ENCODE measurements around the gene APLNR.

The APLNR gene

DNA sequence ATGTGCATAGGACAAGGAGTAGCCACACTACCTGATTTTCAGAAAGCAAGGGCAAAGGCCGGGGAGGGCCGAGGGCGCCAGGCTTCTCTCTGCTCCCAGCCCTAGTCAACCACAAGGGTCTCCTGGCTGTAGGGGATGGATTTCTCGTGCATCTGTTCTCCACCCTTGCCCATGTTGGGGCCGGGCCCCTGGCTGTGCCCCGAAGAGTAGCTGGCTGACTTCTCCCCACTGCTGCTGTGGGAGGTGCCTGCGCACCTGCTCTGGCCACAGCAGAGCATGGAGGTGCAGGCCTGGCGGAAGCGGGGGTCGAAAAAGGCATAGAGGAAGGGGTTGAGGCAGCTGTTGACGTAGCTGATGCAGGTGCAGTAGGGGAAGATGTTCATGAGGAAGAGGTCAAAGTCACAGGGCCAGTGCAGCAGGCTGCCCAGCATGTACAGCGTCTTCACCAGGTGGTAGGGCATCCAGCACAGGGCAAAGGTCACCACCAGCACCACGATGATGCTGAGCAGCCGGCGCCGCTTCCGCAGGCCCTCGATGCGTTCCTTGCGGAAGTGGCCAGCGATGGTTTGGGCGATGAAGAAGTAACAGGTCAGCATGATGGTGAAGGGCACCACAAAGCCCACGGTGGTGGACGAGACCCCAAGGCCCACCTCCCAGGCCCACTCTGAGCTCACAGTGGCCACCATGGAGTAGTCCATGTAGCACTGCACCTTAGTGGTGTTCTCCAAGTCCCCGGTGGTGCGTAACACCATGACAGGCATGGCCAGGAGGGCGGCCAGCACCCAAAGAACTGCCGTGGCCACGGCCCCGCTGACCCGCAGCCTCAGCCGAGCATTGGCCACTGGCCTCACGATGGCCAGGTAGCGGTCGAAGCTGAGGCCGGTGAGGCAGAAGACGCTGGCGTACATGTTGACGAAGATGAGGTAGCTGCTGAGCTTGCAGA lies 1.0 kb downstream of the APLNR start:
- Mint-ChIP-seq H3K27ac (no peak overlapping the region), H3K4me1 (no peaks in the 10 kb centered on the region), H3K9me3 (no peaks in the 10 kb centered on the region), H3K36me3 (no peaks in the 10 kb centered on the region), H3K4me3 (no peak overlapping the region), H3K27me3 (peaks cover 47% of the 10 kb centered on the region)

GRCh38 chr11:57233702-57234101 lies 3.3 kb downstream of the APLNR start:
- H3K4me3 Mint-ChIP-seq, result no peak overlapping the region
- H3K36me3 Mint-ChIP-seq, result no peaks in the 10 kb centered on the region
- no peaks in the 10 kb centered on the region for H3K9me3 Mint-ChIP-seq
- H3K27me3 Mint-ChIP-seq, result peaks cover 56% of the 10 kb centered on the region
- H3K4me1 Mint-ChIP-seq, result no peaks in the 10 kb centered on the region
- no peak overlapping the region for H3K27ac Mint-ChIP-seq

- peaks cover 48% of the 10 kb centered on the region for H3K27me3 Mint-ChIP-seq
- no peaks in the 10 kb centered on the region for H3K9me3 Mint-ChIP-seq
- no peaks in the 10 kb centered on the region for H3K36me3 Mint-ChIP-seq
- no peak overlapping the region for H3K4me3 Mint-ChIP-seq
- no peaks in the 10 kb centered on the region for H3K4me1 Mint-ChIP-seq
- H3K27ac Mint-ChIP-seq, result no peak overlapping the region
Observed at GRCh38 chr11:57231539-57232253, 5.4 kb downstream of the APLNR start.

DNA sequence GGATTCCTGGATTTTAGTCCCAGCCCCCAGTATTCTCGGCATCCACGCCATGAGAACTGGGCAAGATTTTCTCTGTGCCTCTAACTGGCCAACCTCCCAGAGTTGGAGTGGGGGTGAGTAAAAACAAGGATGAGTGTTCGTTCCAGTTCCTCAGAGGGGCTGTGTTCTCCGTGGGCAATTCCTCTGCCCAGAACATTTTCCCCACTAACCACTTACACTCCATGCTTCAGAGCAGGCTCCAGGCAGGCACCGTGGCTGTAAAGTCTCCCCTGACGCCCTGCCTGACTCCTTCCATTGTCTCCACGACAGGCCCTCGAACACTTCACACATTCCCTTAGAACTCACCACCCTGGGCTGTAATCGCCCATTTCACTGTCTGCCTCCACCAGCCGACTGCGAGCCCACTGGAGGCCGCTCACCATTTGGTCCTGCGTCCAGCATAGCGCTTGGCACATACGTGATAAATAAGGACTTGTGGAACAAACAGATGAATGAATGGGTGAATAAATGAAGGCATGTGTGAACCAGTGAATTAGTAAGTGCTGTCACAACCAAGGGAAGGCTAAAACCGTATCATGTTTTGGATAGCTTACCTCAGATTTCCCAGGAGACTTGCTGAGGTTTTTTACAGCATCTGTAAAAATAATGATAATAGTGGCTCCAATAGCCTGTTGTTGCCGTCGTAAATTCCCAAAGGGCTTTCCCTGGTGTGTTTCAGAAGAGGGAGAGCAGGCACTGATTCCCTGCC lies 6.1 kb downstream of the APLNR start:
- Mint-ChIP-seq H3K27me3 (peaks cover 45% of the 10 kb centered on the region), H3K36me3 (no peaks in the 10 kb centered on the region), H3K27ac (no peak overlapping the region), H3K4me1 (no peaks in the 10 kb centered on the region), H3K4me3 (no peak overlapping the region), H3K9me3 (no peaks in the 10 kb centered on the region)

DNA sequence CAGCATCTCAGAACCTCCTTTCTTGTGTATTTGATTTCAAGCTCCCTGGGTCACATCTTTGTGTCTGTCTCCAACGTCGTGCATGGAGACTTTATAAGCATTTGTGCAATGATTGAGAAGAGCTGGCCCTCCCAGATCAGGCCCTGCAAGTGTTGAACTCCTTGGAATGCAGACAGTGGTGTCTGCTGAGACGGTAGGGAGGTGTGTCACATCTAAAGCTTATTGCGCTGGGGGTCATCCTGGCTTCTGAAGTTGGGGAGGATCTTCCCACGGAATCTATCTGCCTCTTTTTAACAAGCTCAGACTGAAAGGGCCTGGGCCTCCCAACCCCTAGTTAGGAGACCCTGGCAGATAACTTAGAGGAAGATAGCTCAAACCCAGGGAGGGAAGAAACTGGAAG lies 6.7 kb downstream of the APLNR start:
- Mint-ChIP-seq H3K9me3 (no peaks in the 10 kb centered on the region), H3K36me3 (no peaks in the 10 kb centered on the region), H3K4me3 (no peak overlapping the region), H3K4me1 (no peaks in the 10 kb centered on the region), H3K27ac (no peak overlapping the region), H3K27me3 (peaks cover 41% of the 10 kb centered on the region)

DNA sequence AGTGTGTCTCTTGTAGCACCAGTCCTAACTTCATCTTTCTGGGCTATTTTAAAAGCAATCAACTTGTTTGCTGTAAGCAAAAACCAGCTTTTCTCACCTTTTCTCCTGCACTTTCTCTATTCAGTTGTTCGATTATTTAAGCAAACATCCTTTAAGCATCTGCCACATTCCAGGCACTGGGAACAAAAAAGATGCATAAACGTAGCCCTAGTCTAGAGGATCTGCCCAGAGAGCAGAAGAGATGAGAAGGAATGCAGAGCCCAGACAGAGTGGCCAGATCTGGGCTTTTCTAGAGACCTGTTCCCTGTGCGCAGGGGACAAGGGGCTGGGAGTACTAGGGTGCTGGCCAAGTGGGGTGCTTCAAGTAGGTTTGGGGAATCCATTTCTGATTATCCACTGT lies 8.4 kb downstream of the APLNR start:
- no peaks in the 10 kb centered on the region for H3K4me1 Mint-ChIP-seq
- H3K4me3 Mint-ChIP-seq, result no peak overlapping the region
- H3K36me3 Mint-ChIP-seq, result no peaks in the 10 kb centered on the region

DNA sequence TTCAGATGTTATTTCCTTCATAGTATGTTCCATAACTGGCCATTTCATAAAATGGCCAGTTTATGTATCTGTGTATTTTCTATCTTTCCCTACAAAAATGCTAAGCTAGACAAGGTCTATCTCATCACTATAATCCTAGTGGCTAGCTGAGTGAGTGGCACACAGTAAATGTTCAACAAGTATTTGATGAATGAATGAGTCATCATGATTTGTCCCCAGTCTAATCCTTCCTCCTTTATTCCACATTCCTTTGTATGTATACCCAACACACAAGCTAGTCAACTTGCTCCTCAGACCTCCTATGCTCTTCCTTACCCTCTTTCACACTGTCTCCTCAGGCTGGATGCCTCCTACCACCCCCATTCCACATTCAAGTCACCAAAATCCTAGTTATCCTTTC lies 12.5 kb downstream of the APLNR start:
- no peaks in the 10 kb centered on the region for H3K9me3 Mint-ChIP-seq
- H3K4me3 Mint-ChIP-seq, result no peak overlapping the region
- no peak overlapping the region for H3K27ac Mint-ChIP-seq
- no peaks in the 10 kb centered on the region for H3K4me1 Mint-ChIP-seq
- no peaks in the 10 kb centered on the region for H3K36me3 Mint-ChIP-seq
- H3K27me3 Mint-ChIP-seq, result peaks cover 4% of the 10 kb centered on the region

More for the DNA sequence above, 8.4 kb downstream of the APLNR start:
- Mint-ChIP-seq H3K9me3 (no peaks in the 10 kb centered on the region), H3K27ac (no peak overlapping the region), H3K27me3 (peaks cover 30% of the 10 kb centered on the region)

DNA sequence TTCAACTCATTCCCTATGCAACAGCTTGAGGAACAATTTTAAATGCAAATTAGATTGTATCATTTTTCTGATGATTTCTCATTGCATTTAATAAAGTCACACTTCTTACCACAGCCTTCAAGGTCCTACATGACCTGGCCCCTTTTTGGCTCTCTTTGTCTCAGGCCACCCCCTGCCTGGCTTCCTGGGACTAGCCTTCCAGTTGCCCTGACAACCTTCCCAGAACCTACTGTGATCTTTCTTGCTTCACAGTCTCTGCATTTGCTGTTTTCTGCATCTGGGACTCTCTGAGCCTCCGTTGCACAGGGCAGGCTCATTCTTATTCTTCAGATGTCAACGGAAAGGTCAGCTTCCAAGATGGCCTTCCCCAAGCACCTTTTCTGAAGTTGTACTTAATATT lies 12.9 kb downstream of the APLNR start:
- Mint-ChIP-seq H3K36me3 (no peaks in the 10 kb centered on the region), H3K9me3 (no peaks in the 10 kb centered on the region), H3K27me3 (peaks cover 4% of the 10 kb centered on the region), H3K27ac (no peak overlapping the region), H3K4me3 (no peak overlapping the region), H3K4me1 (no peaks in the 10 kb centered on the region)

GRCh38 chr11:57223601-57224000 lies 13.4 kb downstream of the APLNR start:
- Mint-ChIP-seq H3K4me1 (no peaks in the 10 kb centered on the region), H3K4me3 (no peak overlapping the region), H3K36me3 (no peaks in the 10 kb centered on the region), H3K9me3 (no peaks in the 10 kb centered on the region), H3K27ac (no peak overlapping the region), H3K27me3 (peaks cover 3% of the 10 kb centered on the region)

- no peak overlapping the region for H3K4me3 Mint-ChIP-seq
- no peak overlapping the region for H3K27ac Mint-ChIP-seq
- H3K9me3 Mint-ChIP-seq, result no peaks in the 10 kb centered on the region
- H3K36me3 Mint-ChIP-seq, result no peaks in the 10 kb centered on the region
- peaks cover 3% of the 10 kb centered on the region for H3K27me3 Mint-ChIP-seq
- H3K4me1 Mint-ChIP-seq, result no peaks in the 10 kb centered on the region
Observed at GRCh38 chr11:57222239-57222638, 14.8 kb downstream of the APLNR start.

- H3K4me1 Mint-ChIP-seq, result no peaks in the 10 kb centered on the region
- H3K36me3 Mint-ChIP-seq, result no peaks in the 10 kb centered on the region
- H3K9me3 Mint-ChIP-seq, result no peaks in the 10 kb centered on the region
- H3K4me3 Mint-ChIP-seq, result no peak overlapping the region
- H3K27me3 Mint-ChIP-seq, result peaks cover 3% of the 10 kb centered on the region
- no peak overlapping the region for H3K27ac Mint-ChIP-seq
Observed at GRCh38 chr11:57219021-57219627, 17.9 kb downstream of the APLNR start.

DNA sequence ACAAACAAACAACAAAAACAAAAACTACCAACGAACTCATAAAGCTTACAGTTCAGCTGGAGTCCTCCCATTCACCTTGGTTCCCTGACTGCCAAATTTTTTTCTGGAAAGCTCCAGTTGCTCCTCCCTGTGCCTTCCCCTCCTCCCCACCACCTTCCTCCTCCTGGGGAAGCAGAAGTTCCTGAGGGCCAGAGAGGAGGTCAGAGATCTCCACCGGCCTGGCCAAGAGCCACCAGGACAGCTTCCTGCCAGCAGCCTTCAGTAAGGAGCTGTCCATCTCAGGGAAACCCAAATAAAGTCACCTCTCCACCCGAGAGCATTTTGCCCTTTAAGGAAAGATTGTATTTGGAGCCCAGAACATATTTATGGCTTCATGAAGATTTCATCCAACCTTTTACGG lies 20.0 kb downstream of the APLNR start:
- H3K4me3 Mint-ChIP-seq, result no peak overlapping the region
- H3K4me1 Mint-ChIP-seq, result no peaks in the 10 kb centered on the region
- H3K36me3 Mint-ChIP-seq, result no peaks in the 10 kb centered on the region
- no peaks in the 10 kb centered on the region for H3K9me3 Mint-ChIP-seq
- no peak overlapping the region for H3K27ac Mint-ChIP-seq
- peaks cover 3% of the 10 kb centered on the region for H3K27me3 Mint-ChIP-seq

DNA sequence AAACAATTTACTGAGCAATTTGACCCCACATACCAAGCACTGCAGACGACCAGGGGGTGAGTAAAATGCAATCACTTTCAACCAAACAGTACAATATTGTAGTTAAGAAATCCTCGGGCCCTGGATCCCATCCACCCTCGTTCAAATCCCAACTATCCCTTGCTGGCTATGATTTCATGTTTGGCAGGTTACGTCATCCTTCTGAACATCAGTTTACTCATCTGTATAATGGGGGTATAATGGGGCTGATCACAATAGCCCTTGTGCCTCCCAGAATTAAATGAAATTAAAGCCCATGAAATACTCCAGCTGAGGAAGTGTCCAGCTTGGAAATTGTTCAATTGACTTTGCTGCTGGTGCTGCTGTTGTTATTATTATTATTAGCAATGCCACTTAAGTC lies 20.6 kb downstream of the APLNR start:
- Mint-ChIP-seq H3K4me3 (no peak overlapping the region), H3K9me3 (no peaks in the 10 kb centered on the region)

GRCh38 chr11:57214494-57214893 lies 22.6 kb downstream of the APLNR start:
- Mint-ChIP-seq H3K4me3 (no peak overlapping the region), H3K9me3 (no peaks in the 10 kb centered on the region), H3K27ac (no peak overlapping the region), H3K36me3 (no peaks in the 10 kb centered on the region), H3K27me3 (peaks cover 3% of the 10 kb centered on the region), H3K4me1 (no peaks in the 10 kb centered on the region)

More for the DNA sequence above, 20.6 kb downstream of the APLNR start:
- Mint-ChIP-seq H3K36me3 (no peaks in the 10 kb centered on the region), H3K4me1 (no peaks in the 10 kb centered on the region), H3K27ac (no peak overlapping the region), H3K27me3 (peaks cover 3% of the 10 kb centered on the region)

- Mint-ChIP-seq H3K27ac (no peak overlapping the region), H3K27me3 (peaks cover 4% of the 10 kb centered on the region), H3K9me3 (no peaks in the 10 kb centered on the region), H3K36me3 (no peaks in the 10 kb centered on the region), H3K4me1 (no peaks in the 10 kb centered on the region), H3K4me3 (no peak overlapping the region)
Observed at GRCh38 chr11:57214098-57214417, 23.0 kb downstream of the APLNR start.

All from activated naive CD4-positive, alpha-beta T cell treated with anti-CD3 and anti-CD28 coated beads, Interleukin-2, amount 50 U/mL, for 24 hours (primary cell).